Measurements from ENCODE around the gene CEP41. TPM values are rescaled to one million over a fixed set of nuclear protein-coding genes. Genes with fewer than 3 reads are reported as not detected.

Gene CEP41
- polyA plus RNA-seq, 1 donor (not counting 4 experiments of a cell fraction or from before 2014, with no cell fraction given), result 13.4 TPM

GRCh38 chr7:130400120-130400572 lies 40.7 kb downstream of the CEP41 start:
- Histone ChIP-seq H3K4me3 (ENCODE audit: control insufficient read depth in 2 of 3, extremely low read depth in 1 of 3, insufficient read depth in 2 of 3, low read depth in 1 of 3, low read length in 3 of 3) (no peak overlapping the region), H3K27me3 (ENCODE audit: control insufficient read depth, extremely low read depth, insufficient read depth, low read length) (no peaks in the 10 kb centered on the region), H3K9me1 (ENCODE audit: control insufficient read depth, extremely low read depth, insufficient read depth, low read length) (no peaks in the 10 kb centered on the region), H3K4me2 (ENCODE audit: control insufficient read depth, extremely low read depth, insufficient read depth, low read depth, low read length) (no peak overlapping the region), H3K79me2 (ENCODE audit: control insufficient read depth, insufficient read depth, low read length) (no peaks in the 10 kb centered on the region), H2AFZ (ENCODE audit: control insufficient read depth, low read length) (no peak overlapping the region), H3K36me3 (ENCODE audit: control insufficient read depth in 2 of 2, extremely low read depth in 1 of 2, insufficient read depth in 2 of 2, low read length in 2 of 2) (peaks cover 2 to 4% of the 10 kb centered on the region in 2 experiments), H3K27ac (ENCODE audit: control insufficient read depth, insufficient read depth, low read length) (no peak overlapping the region), H3K9ac (ENCODE audit: control insufficient read depth, extremely low read depth, insufficient read depth, low read length) (no peak overlapping the region), H3K4me1 (ENCODE audit: control insufficient read depth, extremely low read depth, insufficient read depth, low read length) (no peaks in the 10 kb centered on the region), H3K9me3 (ENCODE audit: control insufficient read depth, low read depth, low read length) (no peaks in the 10 kb centered on the region), H4K20me1 (ENCODE audit: control insufficient read depth, extremely low read depth, insufficient read depth, low read length) (no peaks in the 10 kb centered on the region)
- no peak for DNase-seq (ENCODE audit: low read depth, low spot score)
- dilution Hi-C loops (cut with MboI; ENCODE audit: extremely low pct_ligation_motif_present, low sequenced_read_pairs), result no loop called here
- TF ChIP-seq EZH2 (IDR thresholded peaks at IDR 0.05; ENCODE audit: low read length) (no peak), CTCF (optimal IDR thresholded peaks at IDR 0.05 in 1 of 3, IDR thresholded peaks at IDR 0.05 in 1 of 3, conservative IDR thresholded peaks at IDR 0.05 in 1 of 3; ENCODE audit: extremely low read depth in 1 of 3, insufficient read depth in 2 of 3, low read length in 3 of 3) (no peak)
- FAIRE-seq, result no peak

GRCh38 chr7:130398526-130399090 lies 42.2 kb downstream of the CEP41 start:
- H3K4me3 ChIP-seq (ENCODE audit: control insufficient read depth in 2 of 3, extremely low read depth in 1 of 3, insufficient read depth in 2 of 3, low read depth in 1 of 3, low read length in 3 of 3), result no peak overlapping the region
- H3K9me3 ChIP-seq (ENCODE audit: control insufficient read depth, low read depth, low read length), result no peaks in the 10 kb centered on the region
- H3K79me2 ChIP-seq (ENCODE audit: control insufficient read depth, insufficient read depth, low read length), result no peaks in the 10 kb centered on the region
- H3K4me1 ChIP-seq (ENCODE audit: control insufficient read depth, extremely low read depth, insufficient read depth, low read length), result no peaks in the 10 kb centered on the region
- no peak overlapping the region for H2AFZ ChIP-seq (ENCODE audit: control insufficient read depth, low read length)
- no peaks in the 10 kb centered on the region for H3K9me1 ChIP-seq (ENCODE audit: control insufficient read depth, extremely low read depth, insufficient read depth, low read length)
- H4K20me1 ChIP-seq (ENCODE audit: control insufficient read depth, extremely low read depth, insufficient read depth, low read length), result no peaks in the 10 kb centered on the region
- H3K36me3 ChIP-seq (ENCODE audit: control insufficient read depth in 2 of 2, extremely low read depth in 1 of 2, insufficient read depth in 2 of 2, low read length in 2 of 2), result peaks cover 2 to 4% of the 10 kb centered on the region in 2 experiments
- dilution Hi-C loops (cut with MboI; ENCODE audit: extremely low pct_ligation_motif_present, low sequenced_read_pairs), result no loop called here
- no peak overlapping the region for H3K9ac ChIP-seq (ENCODE audit: control insufficient read depth, extremely low read depth, insufficient read depth, low read length)
- FAIRE-seq, result no peak
- H3K27ac ChIP-seq (ENCODE audit: control insufficient read depth, insufficient read depth, low read length), result no peak overlapping the region
- TF ChIP-seq CTCF (optimal IDR thresholded peaks at IDR 0.05 in 1 of 3, IDR thresholded peaks at IDR 0.05 in 1 of 3, conservative IDR thresholded peaks at IDR 0.05 in 1 of 3; ENCODE audit: extremely low read depth in 1 of 3, insufficient read depth in 2 of 3, low read length in 3 of 3) (no peak), EZH2 (IDR thresholded peaks at IDR 0.05; ENCODE audit: low read length) (no peak)
- H3K4me2 ChIP-seq (ENCODE audit: control insufficient read depth, extremely low read depth, insufficient read depth, low read depth, low read length), result no peak overlapping the region
- DNase-seq (ENCODE audit: low read depth, low spot score), result no peak
- no peaks in the 10 kb centered on the region for H3K27me3 ChIP-seq (ENCODE audit: control insufficient read depth, extremely low read depth, insufficient read depth, low read length)
